Activated naive CD8-positive, alpha-beta T cell treated with anti-CD3 and anti-CD28 coated beads, Interleukin-2, amount 10 ng/mL, durations not matched to agents 7 days and 5 days (primary cell): ENCODE measurements around the gene ROBO1. TPM values are rescaled to one million over a fixed set of nuclear protein-coding genes. Genes with fewer than 3 reads are reported as not detected.

Experiments used
- ATAC-seq: fragments of 150-1000 bp; cut with Tn5 transposase; one replicate; pipeline ENCODE4 v1.10.0; 2021; ENCODE audit warnings: low read depth, moderate library complexity
- POLR2A ChIA-PET: fragments of 350-600 bp; sonication (Branson Sonifier 250); formaldehyde crosslinking; loops from one replicate; lab custom pipeline; 2021; ENCODE audit warnings: antibody characterized with exemption; lab: Charles Lee
- DNase-seq: peaks from one replicate; pipeline ENCODE4 v3.0.0; 2021
- H3K27ac Mint-ChIP-seq: one replicate; pipeline ENCODE4 v1.8.0; 2022; ENCODE audit warnings: mild to moderate bottlenecking, mixed read lengths
- H3K27me3 Mint-ChIP-seq: one replicate; pipeline ENCODE4 v1.8.0; 2022; ENCODE audit warnings: mild to moderate bottlenecking, moderate library complexity, mixed read lengths
- H3K36me3 Mint-ChIP-seq: one replicate; pipeline ENCODE4 v1.8.0; 2021; ENCODE audit warnings: mild to moderate bottlenecking, mixed read lengths
- H3K4me1 Mint-ChIP-seq: one replicate; pipeline ENCODE4 v1.8.0; 2021; ENCODE audit warnings: mixed read lengths
- H3K4me3 Mint-ChIP-seq: one replicate; pipeline ENCODE4 v1.8.0; 2022; ENCODE audit warnings: mild to moderate bottlenecking, moderate library complexity, mixed read lengths
- H3K9me3 Mint-ChIP-seq: one replicate; pipeline ENCODE4 v1.8.0; 2021; ENCODE audit warnings: mixed read lengths
- total RNA-seq, 2 experiments: library from RNA; stranded (reverse); gene quantifications; one replicate each; pipeline ENCODE4 v1.2.3, GENCODE V29; 2021

The ROBO1 gene
- total RNA-seq, 2 experiments from 2014 or later, result 5.3 to 5.4 TPM

DNA sequence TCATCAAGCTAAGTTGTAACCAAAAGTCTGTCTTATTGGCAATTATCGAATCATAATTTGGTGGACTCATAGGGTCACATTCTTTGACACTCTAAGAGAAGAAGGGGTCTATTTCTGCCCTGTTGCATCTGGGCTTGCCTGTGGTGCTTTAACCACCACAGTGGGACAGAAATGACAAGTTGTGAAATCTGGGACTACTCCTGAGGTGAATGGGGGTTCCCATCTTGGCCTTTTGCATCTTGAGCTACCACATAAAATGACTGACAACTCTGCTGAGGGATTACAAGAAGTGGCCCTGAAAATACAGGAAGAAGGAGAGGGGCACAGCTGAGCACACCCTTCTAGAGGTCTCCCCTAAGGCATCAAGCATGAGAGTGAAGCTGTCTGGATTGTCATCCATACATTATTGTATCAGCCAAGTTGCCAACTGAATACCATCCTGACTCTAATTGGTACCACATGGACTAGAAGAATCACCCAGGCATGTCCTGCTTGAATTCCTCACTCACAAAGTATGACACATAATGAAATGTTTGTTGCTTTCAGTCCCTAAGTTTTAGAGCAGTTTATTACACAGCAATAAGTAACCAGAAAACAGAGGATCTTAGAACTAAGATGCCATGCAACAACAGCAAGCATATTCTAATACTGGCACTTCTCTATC is 306.5 kb downstream of the ROBO1 start:
- Mint-ChIP-seq H3K36me3 (no peaks in the 10 kb centered on the region), H3K27ac (no peak overlapping the region), H3K4me3 (no peak overlapping the region), H3K4me1 (no peaks in the 10 kb centered on the region), H3K9me3 (peaks cover 3% of the 10 kb centered on the region), H3K27me3 (no peaks in the 10 kb centered on the region)
- DNase-seq (no peak), ATAC-seq (no peak)
- POLR2A ChIA-PET, result no interaction called here

DNA sequence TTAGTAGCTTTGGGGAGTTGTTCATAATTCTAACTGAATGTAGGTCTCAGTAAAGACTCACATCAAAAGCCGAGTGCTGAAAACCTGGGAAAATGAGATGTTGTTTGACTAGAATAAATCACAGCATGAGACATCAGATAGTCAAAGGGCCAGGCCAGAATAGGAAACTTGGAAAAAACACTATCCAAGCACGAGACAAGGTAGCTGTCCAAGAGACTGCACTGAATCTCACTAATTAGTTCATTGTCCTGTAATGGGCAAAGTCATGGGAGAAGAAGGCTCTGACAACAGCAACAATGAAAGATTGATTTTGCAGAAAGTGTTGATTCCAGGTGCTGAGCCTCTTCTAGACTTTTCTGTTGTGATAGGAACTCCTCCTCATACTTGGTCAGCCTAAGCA is 314.2 kb downstream of the ROBO1 start:
- H3K9me3 Mint-ChIP-seq, result peaks cover 3% of the 10 kb centered on the region
- no peak overlapping the region for H3K27ac Mint-ChIP-seq
- H3K27me3 Mint-ChIP-seq, result no peaks in the 10 kb centered on the region
- H3K4me1 Mint-ChIP-seq, result no peaks in the 10 kb centered on the region
- no peaks in the 10 kb centered on the region for H3K36me3 Mint-ChIP-seq
- no peak overlapping the region for H3K4me3 Mint-ChIP-seq
- POLR2A ChIA-PET, result no interaction called here
- DNase-seq (no peak), ATAC-seq (no peak)

GRCh38 chr3:79436387-79436786 is 331.4 kb downstream of the ROBO1 start:
- DNase-seq (no peak), ATAC-seq (no peak)
- no peak overlapping the region for H3K27ac Mint-ChIP-seq
- no peaks in the 10 kb centered on the region for H3K27me3 Mint-ChIP-seq
- POLR2A ChIA-PET, result no interaction called here
- no peaks in the 10 kb centered on the region for H3K4me1 Mint-ChIP-seq
- H3K36me3 Mint-ChIP-seq, result no peaks in the 10 kb centered on the region
- no peaks in the 10 kb centered on the region for H3K9me3 Mint-ChIP-seq
- no peak overlapping the region for H3K4me3 Mint-ChIP-seq

DNA sequence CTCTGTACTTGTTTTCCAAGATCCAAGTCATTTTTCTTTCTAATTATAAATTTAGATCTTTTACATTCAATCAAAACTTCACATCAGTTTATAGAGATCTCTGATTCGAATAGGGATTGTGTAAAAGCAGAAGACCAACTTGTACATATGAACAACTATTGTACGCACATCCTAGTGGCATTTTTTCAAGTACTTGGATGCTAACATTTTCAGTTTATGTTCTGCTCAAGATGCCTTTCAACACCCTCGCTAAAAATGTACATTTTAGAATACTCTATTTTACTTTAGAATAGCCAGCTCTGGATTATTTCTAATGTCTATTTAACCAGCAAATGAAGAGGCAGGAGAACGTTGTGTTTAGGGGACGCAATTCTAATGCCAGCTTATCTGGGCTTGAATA is 340.7 kb downstream of the ROBO1 start:
- no peaks in the 10 kb centered on the region for H3K27me3 Mint-ChIP-seq
- ATAC-seq (no peak), DNase-seq (no peak)
- POLR2A ChIA-PET, result no interaction called here
- no peaks in the 10 kb centered on the region for H3K4me1 Mint-ChIP-seq
- no peak overlapping the region for H3K4me3 Mint-ChIP-seq
- no peak overlapping the region for H3K27ac Mint-ChIP-seq
- H3K36me3 Mint-ChIP-seq, result no peaks in the 10 kb centered on the region
- no peaks in the 10 kb centered on the region for H3K9me3 Mint-ChIP-seq

DNA sequence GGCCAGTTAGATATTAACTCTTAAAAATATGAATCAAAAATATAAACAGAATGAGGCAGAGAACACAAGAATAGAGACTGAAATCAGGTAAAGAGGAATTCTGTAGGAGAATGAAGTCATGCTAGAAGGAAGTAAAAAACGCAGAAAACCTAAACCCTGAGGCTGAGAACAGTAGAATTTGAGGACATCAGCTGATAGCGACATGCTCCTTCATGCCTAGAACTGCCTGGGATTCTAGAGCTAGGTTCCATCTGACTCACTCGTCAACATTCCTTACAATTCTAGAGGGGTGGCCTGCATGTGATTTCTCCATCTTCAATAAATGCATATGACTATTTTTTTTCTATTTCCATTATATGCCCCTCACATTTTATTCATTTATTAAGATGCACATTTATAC is 343.0 kb downstream of the ROBO1 start:
- Mint-ChIP-seq H3K4me3 (no peak overlapping the region), H3K36me3 (no peaks in the 10 kb centered on the region), H3K4me1 (no peaks in the 10 kb centered on the region), H3K27ac (no peak overlapping the region), H3K9me3 (no peaks in the 10 kb centered on the region), H3K27me3 (no peaks in the 10 kb centered on the region)
- ATAC-seq (no peak), DNase-seq (no peak)
- POLR2A ChIA-PET, result no interaction called here

DNA sequence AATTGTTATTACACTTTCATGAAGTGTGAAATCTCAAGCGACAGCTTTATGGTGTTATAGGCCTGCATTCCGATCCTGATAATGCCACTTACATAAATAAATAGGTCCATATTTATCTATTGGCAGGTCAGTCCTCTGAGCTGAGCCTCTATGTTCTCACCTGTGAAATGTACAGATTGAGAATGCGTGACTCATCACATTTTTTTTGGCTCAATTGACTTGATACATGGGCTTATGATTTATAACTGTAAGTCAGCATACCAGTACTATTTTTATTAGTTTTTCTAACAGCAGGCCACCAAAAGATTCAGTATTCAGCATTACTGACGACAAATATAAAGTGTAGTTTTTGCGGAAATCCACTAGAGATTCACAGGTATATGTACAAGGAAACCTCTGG is 344.4 kb downstream of the ROBO1 start:
- Mint-ChIP-seq H3K36me3 (no peaks in the 10 kb centered on the region), H3K4me3 (no peak overlapping the region), H3K27ac (no peak overlapping the region), H3K4me1 (no peaks in the 10 kb centered on the region), H3K9me3 (no peaks in the 10 kb centered on the region), H3K27me3 (no peaks in the 10 kb centered on the region)
- DNase-seq (no peak), ATAC-seq (no peak)
- POLR2A ChIA-PET, result no interaction called here

- POLR2A ChIA-PET, result no interaction called here
- no peaks in the 10 kb centered on the region for H3K4me1 Mint-ChIP-seq
Measured at GRCh38 chr3:79421273-79421672, 346.5 kb downstream of the ROBO1 start.

GRCh38 chr3:79418855-79419621 is 348.8 kb downstream of the ROBO1 start:
- no peak overlapping the region for H3K27ac Mint-ChIP-seq
- no peaks in the 10 kb centered on the region for H3K4me1 Mint-ChIP-seq
- no peaks in the 10 kb centered on the region for H3K36me3 Mint-ChIP-seq
- peaks cover 1% of the 10 kb centered on the region for H3K9me3 Mint-ChIP-seq
- POLR2A ChIA-PET, result no interaction called here
- no peak for DNase-seq
- H3K27me3 Mint-ChIP-seq, result no peaks in the 10 kb centered on the region
- ATAC-seq, result no peak
- H3K4me3 Mint-ChIP-seq, result no peak overlapping the region

More at GRCh38 chr3:79421273-79421672, 346.5 kb downstream of the ROBO1 start:
- no peak overlapping the region for H3K27ac Mint-ChIP-seq
- H3K9me3 Mint-ChIP-seq, result no peaks in the 10 kb centered on the region
- no peak overlapping the region for H3K4me3 Mint-ChIP-seq
- ATAC-seq, result no peak
- no peaks in the 10 kb centered on the region for H3K36me3 Mint-ChIP-seq
- H3K27me3 Mint-ChIP-seq, result no peaks in the 10 kb centered on the region
- no peak for DNase-seq

DNA sequence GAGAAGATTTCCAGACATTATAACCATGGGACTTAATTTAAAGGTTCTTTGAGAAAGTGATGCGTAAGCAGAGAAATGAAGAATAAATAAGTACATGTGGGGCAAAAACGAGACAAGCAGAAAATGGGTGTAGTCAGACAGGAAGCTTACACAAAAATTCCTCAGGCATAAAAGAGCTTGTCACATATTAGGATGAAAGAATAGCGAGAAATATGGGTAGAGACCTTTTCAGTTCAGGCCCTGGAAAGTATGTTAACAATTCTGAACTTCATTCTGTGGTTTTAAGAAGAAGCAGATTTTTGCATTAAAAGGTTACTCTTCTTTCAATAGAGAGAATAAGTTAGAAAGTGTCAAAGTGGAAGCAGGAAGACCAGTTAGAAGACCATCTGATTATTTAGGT is 352.4 kb downstream of the ROBO1 start:
- no peaks in the 10 kb centered on the region for H3K27me3 Mint-ChIP-seq
- POLR2A ChIA-PET, result no interaction called here

GRCh38 chr3:79414806-79415205 is 353.0 kb downstream of the ROBO1 start:
- H3K4me1 Mint-ChIP-seq, result no peaks in the 10 kb centered on the region
- ATAC-seq, result no peak
- H3K27me3 Mint-ChIP-seq, result no peaks in the 10 kb centered on the region
- no peak overlapping the region for H3K27ac Mint-ChIP-seq
- no peak overlapping the region for H3K4me3 Mint-ChIP-seq
- H3K36me3 Mint-ChIP-seq, result no peaks in the 10 kb centered on the region
- DNase-seq, result no peak
- POLR2A ChIA-PET, result no interaction called here
- peaks cover 1% of the 10 kb centered on the region for H3K9me3 Mint-ChIP-seq

More for the DNA sequence above, 352.4 kb downstream of the ROBO1 start:
- ATAC-seq (no peak), DNase-seq (no peak)
- Mint-ChIP-seq H3K27ac (no peak overlapping the region), H3K36me3 (no peaks in the 10 kb centered on the region), H3K4me1 (no peaks in the 10 kb centered on the region), H3K4me3 (no peak overlapping the region), H3K9me3 (peaks cover 1% of the 10 kb centered on the region)

DNA sequence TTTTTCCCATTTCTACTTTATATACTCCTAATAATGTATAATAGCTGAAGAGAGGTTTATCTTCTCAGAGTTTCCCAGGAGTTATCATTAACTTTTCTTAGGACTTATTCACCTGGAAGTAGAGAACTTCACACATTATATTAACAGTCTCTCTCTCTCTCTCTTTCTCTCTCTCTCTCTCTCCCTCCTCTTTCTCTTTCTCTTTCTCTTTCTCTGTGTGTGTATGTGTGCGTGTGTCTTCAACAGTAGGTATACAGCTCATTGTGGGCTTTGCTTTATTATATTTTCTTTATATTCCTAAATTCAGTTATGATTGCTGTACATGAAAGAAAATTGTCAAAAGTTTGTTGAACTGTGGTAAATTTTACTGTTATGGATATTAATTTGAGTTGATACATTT is 353.8 kb downstream of the ROBO1 start:
- no peak overlapping the region for H3K27ac Mint-ChIP-seq
- POLR2A ChIA-PET, result no interaction called here
- no peak overlapping the region for H3K4me3 Mint-ChIP-seq
- no peaks in the 10 kb centered on the region for H3K4me1 Mint-ChIP-seq
- peaks cover 1% of the 10 kb centered on the region for H3K9me3 Mint-ChIP-seq
- ATAC-seq, result no peak
- H3K36me3 Mint-ChIP-seq, result no peaks in the 10 kb centered on the region
- DNase-seq, result no peak
- H3K27me3 Mint-ChIP-seq, result no peaks in the 10 kb centered on the region

GRCh38 chr3:79412537-79412936 is 355.3 kb downstream of the ROBO1 start:
- H3K36me3 Mint-ChIP-seq, result no peaks in the 10 kb centered on the region
- no peak overlapping the region for H3K27ac Mint-ChIP-seq
- DNase-seq, result no peak
- no peaks in the 10 kb centered on the region for H3K27me3 Mint-ChIP-seq
- no peak overlapping the region for H3K4me3 Mint-ChIP-seq
- peaks cover 1% of the 10 kb centered on the region for H3K9me3 Mint-ChIP-seq
- no peak for ATAC-seq
- POLR2A ChIA-PET, result no interaction called here
- H3K4me1 Mint-ChIP-seq, result no peaks in the 10 kb centered on the region

- no peaks in the 10 kb centered on the region for H3K9me3 Mint-ChIP-seq
- no peaks in the 10 kb centered on the region for H3K27me3 Mint-ChIP-seq
- no peaks in the 10 kb centered on the region for H3K4me1 Mint-ChIP-seq
- no peaks in the 10 kb centered on the region for H3K36me3 Mint-ChIP-seq
- POLR2A ChIA-PET, result no interaction called here
- H3K27ac Mint-ChIP-seq, result no peak overlapping the region
- DNase-seq (no peak), ATAC-seq (no peak)
- no peak overlapping the region for H3K4me3 Mint-ChIP-seq
Measured at GRCh38 chr3:79410617-79411016, 357.2 kb downstream of the ROBO1 start.

DNA sequence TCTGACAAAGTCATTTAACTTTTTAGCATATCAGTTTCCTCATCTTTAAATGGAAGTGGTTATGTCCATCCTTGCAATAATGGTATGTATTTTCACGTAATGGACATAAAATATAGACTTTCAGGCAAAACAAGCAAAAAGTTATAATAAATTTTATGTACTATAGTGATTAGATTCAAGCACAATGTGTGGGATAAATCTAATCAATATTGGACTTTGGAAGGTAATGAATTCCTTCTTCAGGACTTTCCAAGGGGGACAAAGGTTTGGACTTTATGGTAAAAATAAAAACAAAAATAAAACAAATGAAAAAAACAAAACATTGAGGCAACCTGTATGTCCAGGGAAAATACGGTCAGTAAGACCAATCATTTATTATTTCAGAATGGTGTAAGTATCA is 357.7 kb downstream of the ROBO1 start:
- POLR2A ChIA-PET, result no interaction called here
- Mint-ChIP-seq H3K9me3 (no peaks in the 10 kb centered on the region), H3K36me3 (no peaks in the 10 kb centered on the region), H3K4me3 (no peak overlapping the region), H3K27ac (no peak overlapping the region), H3K4me1 (no peaks in the 10 kb centered on the region), H3K27me3 (no peaks in the 10 kb centered on the region)
- DNase-seq, result no peak
- ATAC-seq, result no peak
